ENCODE measurements around the gene CHMP4B. TPM values are rescaled to one million over a fixed set of nuclear protein-coding genes. Genes with fewer than 3 reads are reported as not detected.
A peak's percentile ranks its signal among the peaks of the same experiment; 100 is the strongest.

The CHMP4B gene
- total RNA-seq, 6 experiments from 2014 or later: 81.2 to 94.2 (median 86.1) TPM

DNA sequence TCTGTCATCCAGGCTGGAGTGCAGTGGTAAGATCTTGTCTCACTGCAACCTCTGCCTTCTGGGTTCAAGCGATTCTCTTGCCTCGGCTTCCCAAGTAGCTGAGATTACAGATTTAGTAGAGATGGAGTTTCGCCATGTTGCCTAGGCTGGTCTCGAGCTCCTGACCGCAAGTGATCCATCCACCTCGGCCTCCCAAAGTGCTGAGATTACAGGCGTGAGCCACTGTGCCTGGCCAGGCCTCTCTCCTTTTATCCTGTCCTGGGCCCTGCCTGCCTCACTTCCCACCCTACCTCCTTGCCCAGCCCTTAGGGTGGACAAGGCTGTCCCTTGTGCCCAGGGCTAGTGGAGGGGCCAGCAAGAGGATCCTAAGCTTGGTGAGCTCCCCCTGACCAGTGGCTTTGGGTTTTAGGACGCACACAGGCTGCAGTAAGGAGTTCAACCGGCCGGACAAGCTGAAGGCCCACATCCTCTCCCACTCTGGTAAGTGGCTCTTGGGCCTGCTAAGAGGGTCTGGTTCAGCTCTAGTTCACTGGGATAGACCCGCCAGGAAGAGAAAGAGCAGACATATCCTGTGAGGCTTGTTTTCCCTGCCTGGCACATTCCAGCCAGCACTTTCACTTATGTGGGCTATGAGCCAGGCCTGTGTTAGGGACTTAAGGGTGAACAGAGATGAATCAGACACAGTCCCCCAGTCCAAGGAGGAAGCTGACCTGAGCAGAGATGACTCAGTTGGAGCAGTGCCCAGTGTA is 21.9 kb upstream of the CHMP4B start:
- peaks cover 34% of the 10 kb centered on the region for H3K4me1 Mint-ChIP-seq (ENCODE audit: low read depth)
- peak; percentile 88 for DNase-seq
- peaks cover 4% of the 10 kb centered on the region for H3K27me3 Mint-ChIP-seq (ENCODE audit: insufficient read depth)
- TF ChIP-seq CTCF (IDR thresholded peaks at IDR 0.05): no peak
- peak overlapping the region; percentile 10; the same call in 1 of the 2 replicates for H3K27ac Mint-ChIP-seq
- H3K4me3 Mint-ChIP-seq: peak overlapping the region; percentile 5
- peaks cover 10% of the 10 kb centered on the region for H3K36me3 Mint-ChIP-seq (ENCODE audit: low read depth)
- H3K9me3 Mint-ChIP-seq: no peaks in the 10 kb centered on the region

DNA sequence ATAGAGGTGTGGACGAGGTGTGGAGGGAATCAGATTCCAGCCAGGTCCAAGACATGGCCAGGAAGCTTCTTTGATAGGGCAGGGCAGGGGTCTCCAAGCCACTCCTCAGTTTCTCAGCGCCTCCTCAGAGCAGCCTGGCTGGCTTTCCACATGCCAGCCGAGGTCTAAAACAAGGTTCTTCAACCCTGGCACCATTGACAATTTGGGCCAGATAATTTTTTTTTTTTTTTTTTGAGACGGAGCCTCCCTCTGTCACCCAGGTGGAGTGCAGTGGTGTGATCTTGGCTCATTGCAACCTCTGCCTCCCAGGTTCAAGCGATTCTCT is 21.3 kb upstream of the CHMP4B start:
- Mint-ChIP-seq H3K36me3 (ENCODE audit: low read depth) (peaks cover 10% of the 10 kb centered on the region), H3K9me3 (no peaks in the 10 kb centered on the region), H3K27me3 (ENCODE audit: insufficient read depth) (peaks cover 4% of the 10 kb centered on the region), H3K4me1 (ENCODE audit: low read depth) (peaks cover 34% of the 10 kb centered on the region), H3K27ac (peak overlapping the region; percentile 10; the same call in 1 of the 2 replicates), H3K4me3 (peak overlapping the region; percentile 5)
- DNase-seq: no peak
- no peak for TF ChIP-seq CTCF (IDR thresholded peaks at IDR 0.05)

DNA sequence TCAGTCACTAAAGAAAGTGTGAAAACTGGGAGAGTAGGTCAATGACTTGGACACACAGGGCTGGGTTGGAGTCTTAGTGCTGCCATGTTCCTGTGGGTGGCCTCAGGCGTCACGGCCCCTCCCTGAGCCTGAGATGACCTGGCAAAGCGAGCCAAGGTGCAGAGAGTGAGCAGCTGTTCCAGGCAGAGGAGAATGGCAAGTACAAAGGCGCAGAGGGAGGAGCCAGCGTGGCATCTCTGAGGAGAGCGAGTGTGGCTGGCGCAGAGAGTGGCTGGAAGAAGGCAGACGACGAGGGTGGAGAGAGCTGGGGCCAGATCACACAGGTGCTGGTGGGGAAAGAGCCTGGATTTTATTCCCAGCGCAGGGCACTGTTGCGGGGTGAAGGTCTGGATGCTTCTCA is 20.6 kb upstream of the CHMP4B start:
- DNase-seq: no peak
- H3K27me3 Mint-ChIP-seq (ENCODE audit: insufficient read depth): peaks cover 4% of the 10 kb centered on the region
- peaks cover 34% of the 10 kb centered on the region for H3K4me1 Mint-ChIP-seq (ENCODE audit: low read depth)
- H3K36me3 Mint-ChIP-seq (ENCODE audit: low read depth): peaks cover 10% of the 10 kb centered on the region
- no peaks in the 10 kb centered on the region for H3K9me3 Mint-ChIP-seq
- H3K4me3 Mint-ChIP-seq: no peak overlapping the region
- no peak overlapping the region for H3K27ac Mint-ChIP-seq
- no peak for TF ChIP-seq CTCF (IDR thresholded peaks at IDR 0.05)

- Mint-ChIP-seq H3K27ac (no peak overlapping the region), H3K36me3 (ENCODE audit: low read depth) (peaks cover 10% of the 10 kb centered on the region), H3K4me3 (no peak overlapping the region), H3K4me1 (ENCODE audit: low read depth) (peaks cover 34% of the 10 kb centered on the region), H3K9me3 (no peaks in the 10 kb centered on the region), H3K27me3 (ENCODE audit: insufficient read depth) (peaks cover 4% of the 10 kb centered on the region)
- no peak for DNase-seq
- TF ChIP-seq CTCF (IDR thresholded peaks at IDR 0.05): no peak
These were observed 20.1 kb upstream of the CHMP4B start for GRCh38 chr20:33791021-33791420.

DNA sequence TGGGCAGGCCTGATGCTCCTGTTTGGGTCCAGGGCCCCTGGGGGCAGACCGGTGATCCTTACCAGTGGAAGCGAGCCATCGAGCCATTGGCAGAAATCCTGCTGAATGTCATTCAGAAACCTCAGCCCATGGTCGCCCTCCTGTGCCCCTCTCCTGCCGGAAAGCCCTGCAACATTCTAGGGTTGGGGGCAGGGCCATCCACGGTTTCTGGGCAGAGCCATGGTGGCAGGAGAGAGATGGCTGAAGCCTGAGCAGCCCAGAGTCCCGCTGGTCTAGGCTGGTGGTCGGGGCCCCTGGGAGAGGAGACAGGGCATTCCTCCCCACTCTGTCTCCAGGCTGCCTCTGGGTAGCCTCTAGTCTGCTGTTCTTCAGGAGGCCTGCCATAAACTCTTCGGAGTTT is 19.6 kb upstream of the CHMP4B start:
- Mint-ChIP-seq H3K4me1 (ENCODE audit: low read depth) (peaks cover 34% of the 10 kb centered on the region), H3K27ac (no peak overlapping the region), H3K9me3 (no peaks in the 10 kb centered on the region), H3K4me3 (no peak overlapping the region), H3K36me3 (ENCODE audit: low read depth) (peaks cover 10% of the 10 kb centered on the region), H3K27me3 (ENCODE audit: insufficient read depth) (peaks cover 3% of the 10 kb centered on the region)
- no peak for DNase-seq
- no peak for TF ChIP-seq CTCF (IDR thresholded peaks at IDR 0.05)

Data from HFFc6 (cell line).